NOMO-1 (cell line): ENCODE measurements around the gene FADS3.
A peak's percentile ranks its signal among the peaks of the same experiment; 100 is the strongest.
"Not testable (repeated sequence)": the region's sequence is repeated elsewhere in the genome, so short reads cannot be mapped to it uniquely, and the experiment has no call there.

Source experiments
- DNase-seq, 2 experiments: peaks; one replicate each; lab custom pipeline; 2025; ENCODE audit not compliant: unreplicated experiment in 2 of 2; lab: John Stamatoyannopoulos, UW

FADS3 gene

DNA sequence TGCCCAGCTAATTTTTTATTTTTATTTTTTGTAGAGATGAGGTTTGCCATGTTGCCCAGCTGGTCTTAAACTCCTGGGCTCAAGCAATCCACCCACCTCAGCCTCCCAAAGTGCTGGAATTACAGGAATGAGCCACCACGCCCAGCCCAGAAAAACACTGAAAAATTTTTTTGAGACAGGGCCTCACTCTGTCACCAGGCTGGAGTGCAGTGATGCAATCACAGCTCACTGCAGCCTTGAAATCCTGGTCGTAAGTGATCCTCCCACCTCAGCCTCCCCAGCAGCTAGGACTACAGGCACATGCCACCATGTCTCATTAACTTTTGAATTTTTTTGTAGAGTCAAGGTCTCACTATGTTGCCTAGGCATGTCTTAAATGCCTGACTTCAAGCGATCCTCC, 9.1 kb downstream of the FADS3 start:
- not testable (repeated sequence) for DNase-seq

DNA sequence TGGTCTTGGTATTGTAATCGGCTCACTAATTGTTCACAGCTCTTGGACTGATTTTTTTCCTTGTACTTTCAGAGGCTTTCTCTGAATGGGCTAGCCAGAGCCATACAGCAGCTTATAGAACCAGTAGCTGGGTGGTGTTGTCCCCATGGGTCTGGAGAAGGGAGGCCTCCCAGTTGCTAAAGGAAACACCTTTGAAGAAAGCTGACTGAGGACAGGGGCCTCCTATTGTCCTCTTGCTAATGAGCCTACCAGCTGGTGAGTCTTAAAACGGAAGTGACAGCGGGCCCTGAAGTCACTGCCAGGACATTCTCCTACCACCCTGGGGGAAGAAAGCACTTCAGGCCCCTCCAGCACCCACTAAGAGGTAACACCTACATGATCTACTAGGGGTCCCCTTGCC, 9.9 kb downstream of the FADS3 start:
- no peak for DNase-seq

DNA sequence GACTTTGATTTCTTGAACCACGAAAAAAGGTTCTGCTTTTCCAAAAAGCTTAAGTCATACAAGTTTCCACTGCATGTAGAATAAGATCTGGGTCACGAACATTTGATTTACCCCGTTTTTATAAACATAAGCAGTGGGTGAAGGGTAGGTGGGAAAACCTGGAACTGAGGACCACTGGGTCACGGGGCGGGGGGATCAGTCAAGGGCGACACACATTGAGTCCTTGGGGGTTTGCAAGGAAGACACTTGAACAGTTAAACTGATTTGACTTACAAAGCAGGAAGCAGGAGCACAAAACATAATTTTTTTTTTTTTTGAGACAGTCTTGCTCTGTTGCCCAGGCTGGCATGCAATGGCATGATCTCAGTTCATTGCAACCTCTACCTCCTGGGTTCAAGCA, 10.9 kb downstream of the FADS3 start:
- DNase-seq = no peak

DNA sequence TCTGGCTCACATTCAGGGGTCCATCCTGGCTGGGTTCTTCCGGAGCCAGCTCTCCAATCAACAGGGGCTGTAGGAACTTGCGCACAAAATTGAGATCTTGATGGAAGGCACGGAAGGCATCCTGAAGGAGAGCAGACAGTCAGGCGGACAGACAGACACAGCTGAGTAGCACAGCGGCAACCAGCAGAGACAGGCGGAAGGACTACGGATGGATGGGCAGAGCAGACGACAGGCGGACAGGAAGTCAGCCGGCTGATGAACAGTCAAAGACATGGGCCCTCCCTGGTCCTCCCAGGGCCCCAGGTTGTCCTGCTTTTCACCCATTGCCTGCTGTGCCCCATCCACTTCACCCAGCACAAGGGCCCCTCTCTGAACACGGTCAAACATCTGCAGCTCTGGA, 11.3 kb downstream of the FADS3 start:
- DNase-seq = no peak

DNA sequence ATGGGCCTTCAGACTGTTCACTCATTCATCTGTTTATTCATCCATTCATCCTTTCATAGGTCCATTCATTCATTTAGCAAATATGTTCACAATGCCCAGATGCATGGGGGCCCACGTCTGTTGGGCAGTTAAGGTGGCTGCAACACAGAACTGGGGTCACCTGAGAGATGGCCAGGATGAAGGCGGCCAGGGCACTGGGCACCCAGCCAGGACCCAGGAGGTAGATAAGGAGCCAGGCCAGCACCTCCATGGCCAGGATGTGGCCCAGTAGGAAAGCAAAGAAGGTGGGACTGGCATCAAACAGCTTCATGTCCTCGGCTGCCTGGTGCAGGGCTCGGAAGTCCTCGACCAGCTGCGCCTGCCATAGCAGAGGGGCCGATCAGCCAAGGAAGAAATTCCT, 12.2 kb downstream of the FADS3 start:
- DNase-seq = no peak

DNA sequence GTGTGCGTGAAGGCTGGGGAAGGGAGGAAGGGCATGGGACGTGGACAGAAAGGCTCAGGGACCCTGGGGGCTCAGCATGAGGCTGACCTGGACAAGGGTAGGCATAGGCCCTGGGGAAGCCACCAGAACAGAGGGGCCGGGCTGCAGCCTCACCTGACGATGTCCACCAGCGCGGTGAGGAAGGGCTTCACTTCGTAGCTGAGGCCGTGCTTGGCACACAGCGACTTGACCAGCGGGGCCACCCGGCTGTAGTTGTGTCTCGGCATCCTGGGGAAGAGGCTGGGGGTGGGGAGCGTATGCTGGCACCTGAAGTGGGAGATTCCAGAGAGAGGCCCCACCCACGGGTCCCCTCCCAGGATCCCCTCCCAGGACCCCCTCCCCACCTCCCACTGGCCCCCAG, 15.6 kb downstream of the FADS3 start:
- DNase-seq = no peak

DNA sequence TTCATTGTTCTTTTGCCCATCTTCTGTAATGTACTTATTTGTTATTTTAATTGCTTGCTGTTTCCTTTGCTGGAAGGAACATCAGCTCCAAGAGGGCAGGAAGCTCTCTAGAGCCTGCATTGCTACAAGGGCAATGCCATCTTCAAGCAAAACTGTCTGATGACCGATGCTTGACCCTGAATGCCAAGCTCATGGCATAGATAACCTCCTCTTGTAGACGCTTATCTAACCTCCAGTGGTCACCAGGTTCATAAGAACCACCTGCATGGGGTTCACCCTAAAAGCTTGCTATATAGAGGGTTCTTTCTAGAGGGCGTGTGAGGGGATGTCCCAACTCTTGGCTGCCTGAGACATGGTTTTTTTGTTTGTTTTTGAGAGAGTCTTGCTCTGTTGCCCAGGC, 16.5 kb downstream of the FADS3 start:
- no peak for DNase-seq

DNA sequence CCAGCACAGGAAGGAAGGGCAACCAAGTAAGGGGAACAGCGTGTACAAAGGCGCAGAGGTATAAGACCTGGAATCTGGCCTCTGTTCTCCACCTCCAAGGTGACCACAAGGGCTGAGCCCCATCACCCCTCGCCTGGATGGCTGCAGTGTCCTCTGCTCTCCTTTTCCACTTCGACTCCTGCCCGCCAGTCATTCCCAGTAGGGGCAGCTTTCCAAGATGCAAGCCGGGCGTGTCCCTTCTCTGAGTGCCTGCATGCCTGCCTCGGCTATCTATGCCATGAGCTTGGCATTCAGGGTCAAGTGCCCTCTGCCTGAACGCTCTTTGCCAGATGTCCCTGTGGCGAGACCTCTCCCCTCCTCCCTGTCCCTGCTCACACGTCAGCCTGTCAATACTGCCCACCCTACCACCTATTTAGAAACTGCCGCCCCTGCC, 17.0 kb downstream of the FADS3 start:
- DNase-seq = no peak

DNA sequence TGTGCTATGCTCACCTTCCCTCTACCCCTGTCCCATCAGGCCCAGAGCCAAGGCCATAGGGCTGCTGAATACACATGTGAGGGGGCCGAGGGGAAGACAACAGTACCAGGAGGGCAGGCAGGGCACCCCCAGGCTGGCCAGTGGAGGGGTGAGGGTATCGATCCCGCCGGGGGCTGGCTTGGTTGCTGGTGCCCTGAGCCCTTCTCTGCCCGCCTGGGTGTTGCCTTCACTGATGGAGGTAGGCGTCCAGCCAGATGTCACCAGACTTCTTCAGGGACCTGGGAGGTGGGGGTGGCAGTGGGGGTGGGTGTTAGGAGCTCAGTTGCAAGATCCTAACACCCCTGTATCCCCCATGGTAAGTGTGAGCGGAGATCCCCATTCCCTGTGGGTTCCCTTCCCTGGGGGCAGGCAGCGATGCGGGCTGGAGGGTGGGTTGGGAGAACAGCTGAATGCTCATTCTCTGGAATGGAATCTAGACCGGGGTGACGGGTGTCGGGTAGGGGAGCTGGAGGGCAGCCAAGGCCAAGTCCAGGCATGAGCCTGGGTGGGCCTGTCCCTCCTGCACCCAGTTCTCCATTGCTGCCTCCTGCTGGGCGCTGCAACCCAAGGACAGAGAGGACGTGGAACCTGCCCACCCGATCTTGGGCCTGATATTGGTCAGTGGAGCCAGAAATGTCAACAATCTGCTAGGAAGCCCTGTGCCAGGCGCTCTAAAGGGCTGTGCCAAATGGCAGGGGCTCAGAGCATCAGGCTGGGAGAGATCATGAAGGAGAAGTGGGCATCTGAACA, 17.6 kb downstream of the FADS3 start:
- no peak for DNase-seq

DNA sequence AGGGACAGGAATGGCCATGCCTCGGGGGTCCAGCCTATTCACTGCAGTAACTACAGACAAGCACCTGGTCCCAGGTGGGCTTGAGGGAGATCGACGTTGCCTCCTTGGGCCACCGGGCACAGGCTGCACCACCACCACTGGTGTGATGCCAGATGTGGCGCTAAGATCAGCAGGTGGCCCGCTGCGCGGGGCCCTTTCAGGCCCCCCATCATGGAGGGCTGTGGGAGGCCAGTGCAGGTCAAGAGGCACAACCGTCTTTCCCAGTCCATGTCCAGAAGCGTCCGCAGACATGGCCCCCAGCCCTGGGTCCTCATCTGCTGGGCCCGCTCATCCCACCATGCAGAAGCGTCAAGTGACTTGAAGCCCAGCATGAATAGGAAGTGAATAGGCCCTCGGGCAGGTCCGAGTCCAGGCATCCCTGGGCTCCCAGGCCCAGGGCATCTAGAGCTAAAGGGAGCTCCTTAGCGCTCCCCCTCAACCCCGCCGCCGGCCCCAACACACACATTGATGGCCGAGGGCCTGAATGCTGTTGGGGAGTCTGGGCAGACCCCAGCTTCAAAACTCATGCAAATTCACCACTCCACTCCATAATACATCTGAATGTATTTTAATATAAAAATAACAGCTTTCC, 18.3 kb downstream of the FADS3 start:
- no peak for DNase-seq

DNA sequence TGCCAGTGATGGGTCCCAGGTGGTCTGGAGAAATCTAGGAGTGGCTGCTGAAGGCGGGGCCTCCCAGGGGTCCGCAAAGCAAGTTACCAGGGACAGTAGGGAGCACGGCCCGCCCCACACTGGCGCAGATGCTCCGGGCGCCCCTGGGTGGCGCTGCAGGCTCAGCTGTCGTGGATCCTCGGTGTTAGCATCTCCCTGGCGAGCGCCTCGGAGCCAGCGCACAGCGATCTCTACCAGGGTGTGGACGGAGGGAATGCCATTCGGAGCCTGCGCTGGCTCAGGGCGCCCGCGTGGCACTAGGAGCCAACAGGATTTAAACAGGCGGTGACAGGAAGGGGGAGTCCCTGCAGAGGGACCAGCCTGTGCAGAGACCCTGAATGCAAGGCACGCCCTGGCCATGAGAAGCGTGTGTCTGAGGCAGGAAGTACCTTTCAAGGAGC, 20.2 kb downstream of the FADS3 start:
- DNase-seq = peak; percentile 36 to 66

DNA sequence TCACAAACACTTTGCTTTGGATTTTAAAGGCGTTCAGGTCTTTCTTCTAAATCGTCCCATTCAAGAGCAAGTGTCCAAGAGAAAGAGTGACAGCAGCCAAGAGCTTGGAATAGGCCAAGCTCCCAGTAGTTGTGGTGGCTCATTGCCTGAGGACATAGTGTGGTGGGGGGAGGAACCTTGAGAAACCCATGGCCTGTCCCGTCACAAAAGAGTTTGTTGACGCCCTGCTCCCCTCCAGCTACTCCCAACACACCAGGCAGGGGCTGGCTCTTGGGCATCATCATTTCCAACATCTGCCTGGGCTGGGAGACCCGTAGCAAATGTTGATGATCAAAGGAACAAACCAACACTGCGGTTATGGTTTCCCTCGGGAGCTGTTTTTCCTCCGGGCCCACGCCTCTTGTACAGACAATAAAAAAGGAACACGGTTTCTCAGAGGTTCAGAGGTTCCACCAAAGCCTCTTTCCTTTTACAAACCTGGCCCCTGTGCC, 20.8 kb downstream of the FADS3 start:
- no peak for DNase-seq

DNA sequence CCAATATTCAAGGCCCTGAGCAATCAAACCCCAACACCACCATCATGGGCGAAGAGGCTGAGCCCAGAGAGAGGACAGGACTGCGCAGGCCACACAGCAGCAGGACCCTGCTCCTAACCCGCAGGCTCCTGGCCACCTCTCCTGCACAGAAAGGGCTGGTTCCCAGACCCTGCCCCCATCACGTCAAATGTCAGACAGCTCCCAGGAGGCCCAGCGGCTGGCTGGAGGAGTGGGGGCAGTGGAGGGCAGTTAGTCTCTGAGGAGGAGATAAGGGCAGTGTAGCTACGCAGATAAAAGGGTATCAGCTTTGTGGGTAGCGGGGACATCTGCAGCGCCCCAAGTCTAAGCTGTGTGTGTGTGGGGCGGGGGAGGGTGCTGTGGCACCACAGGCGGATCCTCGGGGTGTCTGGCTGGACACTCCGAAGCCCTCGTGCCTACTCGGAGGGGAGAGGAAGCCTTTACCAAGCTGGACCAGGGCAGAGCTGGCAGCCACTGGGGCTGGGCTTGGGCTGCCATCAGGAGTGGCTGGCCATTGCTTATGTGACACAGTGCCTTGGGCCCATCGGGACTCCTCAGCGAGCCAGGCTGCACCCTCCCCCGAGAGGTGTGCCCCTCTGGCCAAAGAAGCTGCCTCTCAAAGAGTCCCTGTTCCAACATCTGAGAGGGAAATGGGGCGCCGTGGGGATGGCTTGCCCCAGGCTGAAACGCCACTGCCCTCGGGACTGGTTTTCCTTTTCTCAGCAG, 21.5 kb downstream of the FADS3 start:
- no peak for DNase-seq

DNA sequence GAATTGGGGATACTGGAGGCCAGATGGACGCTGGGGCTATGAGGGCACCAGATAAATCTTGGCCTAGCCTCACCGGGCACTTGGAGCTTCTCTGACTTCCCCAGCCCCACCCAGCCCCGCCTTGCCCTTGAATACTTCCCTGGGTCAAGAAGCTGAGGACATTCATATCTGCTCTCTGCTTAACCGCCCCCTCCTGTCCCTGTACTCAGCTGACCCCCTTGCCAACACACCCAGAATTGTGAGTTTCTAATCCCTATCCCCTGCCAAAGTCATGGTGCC, 22.0 kb downstream of the FADS3 start:
- no peak for DNase-seq

DNA sequence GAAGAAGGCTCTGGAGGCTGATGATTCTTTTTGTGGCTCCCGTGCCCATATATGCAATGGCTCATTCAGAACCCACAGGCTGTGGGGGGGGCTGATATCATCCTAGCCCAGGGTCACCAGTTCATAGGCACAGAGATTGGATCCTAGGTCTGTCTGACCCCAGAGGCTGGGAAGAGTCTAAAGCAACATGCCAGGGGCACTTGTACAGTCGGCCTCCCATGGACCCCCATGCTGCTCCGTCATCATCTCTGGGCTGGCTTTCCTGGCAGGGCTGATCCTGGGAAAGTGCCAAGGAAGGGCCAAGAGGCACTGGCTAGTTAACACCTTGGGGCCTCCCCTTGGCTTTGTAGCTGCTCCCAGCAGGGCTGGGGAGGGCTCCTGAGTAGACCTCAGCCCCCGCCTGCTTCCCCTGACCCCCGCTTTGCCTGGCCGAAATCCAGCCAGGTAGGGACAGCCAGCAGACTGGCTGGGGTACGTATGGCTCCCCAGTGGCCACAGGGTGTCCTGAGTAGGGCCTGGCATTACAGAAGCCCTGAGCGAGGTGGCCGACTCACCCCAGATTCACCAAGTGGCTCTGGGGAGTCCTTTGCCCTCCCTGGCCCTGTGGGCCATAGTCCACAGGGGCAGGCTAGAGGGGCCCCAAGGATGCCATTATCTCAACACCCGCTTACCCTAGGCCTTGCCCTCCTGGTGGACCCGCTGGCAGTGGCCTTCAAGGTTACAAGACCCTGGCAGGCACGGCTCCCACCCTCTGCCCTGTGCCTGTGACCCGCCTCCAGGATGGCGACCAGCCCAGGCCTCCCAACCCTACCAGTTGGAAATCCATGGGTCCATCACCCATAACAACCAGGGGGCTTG, 22.5 kb downstream of the FADS3 start:
- no peak for DNase-seq

DNA sequence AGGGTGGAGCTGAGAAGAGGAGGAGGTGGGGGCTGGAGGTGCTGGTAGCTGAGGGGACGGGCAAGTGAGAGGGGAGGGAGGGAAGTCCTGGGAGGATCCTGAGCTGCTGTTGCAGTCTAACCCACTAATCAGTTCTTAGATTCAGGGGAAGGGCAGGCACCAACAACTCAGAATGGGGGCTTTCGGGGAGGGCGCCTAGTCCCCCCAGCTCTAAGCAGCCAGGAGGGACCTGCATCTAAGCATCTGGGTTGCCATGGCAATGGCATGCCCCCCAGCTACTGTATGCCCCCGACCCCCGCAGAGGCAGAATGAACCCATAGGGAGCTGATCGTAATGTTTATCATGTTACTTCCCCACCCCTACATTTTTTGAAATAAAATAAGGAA, 24.4 kb downstream of the FADS3 start:
- DNase-seq = no peak

DNA sequence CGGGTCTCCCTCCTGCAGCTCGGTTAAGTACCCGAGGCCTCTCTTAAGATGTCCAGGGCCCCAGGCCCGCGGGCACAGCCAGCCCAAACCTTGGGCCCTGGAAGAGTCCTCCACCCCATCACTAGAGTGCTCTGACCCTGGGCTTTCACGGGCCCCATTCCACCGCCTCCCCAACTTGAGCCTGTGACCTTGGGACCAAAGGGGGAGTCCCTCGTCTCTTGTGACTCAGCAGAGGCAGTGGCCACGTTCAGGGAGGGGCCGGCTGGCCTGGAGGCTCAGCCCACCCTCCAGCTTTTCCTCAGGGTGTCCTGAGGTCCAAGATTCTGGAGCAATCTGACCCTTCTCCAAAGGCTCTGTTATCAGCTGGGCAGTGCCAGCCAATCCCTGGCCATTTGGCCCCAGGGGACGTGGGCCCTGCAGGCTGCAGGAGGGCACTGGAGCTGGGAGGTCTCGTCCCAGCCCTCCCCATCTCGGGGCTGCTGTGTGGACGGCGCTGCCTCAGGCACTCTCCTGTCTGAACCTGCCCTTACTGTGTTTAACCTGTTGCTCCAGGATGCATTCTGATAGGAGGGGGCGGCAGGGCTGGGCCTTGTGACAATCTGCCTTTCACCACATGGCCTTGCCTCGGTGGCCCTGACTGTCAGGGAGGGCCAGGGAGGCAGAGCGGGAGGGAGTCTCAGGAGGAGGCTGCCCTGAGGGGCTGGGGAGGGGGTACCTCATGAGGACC, 25.0 kb downstream of the FADS3 start:
- DNase-seq = no peak

DNA sequence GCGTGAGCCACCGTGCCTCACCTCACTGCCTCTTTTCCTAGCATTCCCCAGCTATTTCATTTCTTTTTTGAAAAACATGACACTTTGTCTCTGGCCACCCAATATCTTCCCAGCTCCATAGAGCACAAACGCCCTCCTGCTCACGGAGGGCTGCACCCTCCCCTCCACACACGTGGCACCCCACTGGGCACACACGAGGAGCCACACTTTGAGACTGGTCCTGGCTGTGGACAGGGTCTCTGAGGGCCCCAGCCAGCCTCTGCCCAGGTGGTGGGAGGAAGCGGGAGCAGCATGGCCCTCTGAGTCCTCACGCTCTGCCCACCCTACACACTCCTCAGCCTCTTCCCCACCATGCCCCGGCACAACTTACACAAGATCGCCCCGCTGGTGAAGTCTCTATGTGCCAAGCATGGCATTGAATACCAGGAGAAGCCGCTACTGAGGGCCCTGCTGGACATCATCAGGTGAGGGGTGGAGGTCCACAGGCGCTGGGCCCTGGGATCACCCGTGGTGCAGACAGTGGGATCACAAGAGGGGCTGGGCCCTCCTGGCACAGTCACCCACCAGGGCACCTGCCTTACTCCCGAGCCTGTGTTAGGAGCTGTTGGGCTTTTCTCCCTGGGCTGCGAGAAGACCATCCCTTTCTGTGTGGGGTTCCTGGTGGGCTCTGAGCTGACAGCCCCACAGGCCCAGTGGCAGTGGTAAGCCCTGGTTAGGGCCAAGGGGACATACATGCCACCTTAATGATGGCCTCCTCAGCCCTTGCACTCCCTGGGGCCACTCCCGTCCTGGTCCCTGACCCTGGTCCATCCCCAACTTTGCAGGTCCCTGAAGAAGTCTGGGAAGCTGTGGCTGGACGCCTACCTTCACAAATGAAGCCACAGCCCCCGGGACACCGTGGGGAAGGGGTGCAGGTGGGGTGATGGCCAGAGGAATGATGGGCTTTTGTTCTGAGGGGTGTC, 26.2 kb downstream of the FADS3 start:
- no peak for DNase-seq

DNA sequence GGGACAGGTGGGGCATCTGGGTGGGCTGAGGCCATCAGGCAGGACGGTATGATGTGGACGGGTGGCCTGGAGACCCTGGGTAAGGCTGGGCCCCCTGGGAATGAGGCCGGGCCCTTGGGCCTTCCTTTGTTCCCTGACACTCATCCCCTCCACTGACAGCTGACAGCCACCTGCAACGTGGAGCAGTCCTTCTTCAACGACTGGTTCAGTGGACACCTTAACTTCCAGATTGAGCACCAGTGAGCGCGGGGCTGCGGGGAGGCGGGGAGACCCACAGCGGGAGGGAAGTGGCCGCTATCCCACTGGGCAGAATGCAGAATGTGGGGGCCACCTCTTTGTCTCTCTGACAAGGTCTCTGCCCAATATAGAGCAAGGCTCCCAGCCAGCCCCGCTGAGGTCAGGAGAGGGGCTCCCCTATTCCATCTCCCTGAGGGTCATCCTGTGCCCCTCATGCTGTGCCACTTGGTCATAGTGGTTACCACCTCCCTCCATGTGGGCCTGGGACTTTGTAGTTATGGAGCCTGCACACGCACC, 27.7 kb downstream of the FADS3 start:
- no peak for DNase-seq
